GM21619 (cell line): ENCODE results near the gene PLCH2.

Experiments used
- ATAC-seq: cut with Tn5 transposase; IDR thresholded peaks from one replicate; pipeline ENCODE4 v1.9.1; 2021; ENCODE audit not compliant: unreplicated experiment

PLCH2 gene

DNA sequence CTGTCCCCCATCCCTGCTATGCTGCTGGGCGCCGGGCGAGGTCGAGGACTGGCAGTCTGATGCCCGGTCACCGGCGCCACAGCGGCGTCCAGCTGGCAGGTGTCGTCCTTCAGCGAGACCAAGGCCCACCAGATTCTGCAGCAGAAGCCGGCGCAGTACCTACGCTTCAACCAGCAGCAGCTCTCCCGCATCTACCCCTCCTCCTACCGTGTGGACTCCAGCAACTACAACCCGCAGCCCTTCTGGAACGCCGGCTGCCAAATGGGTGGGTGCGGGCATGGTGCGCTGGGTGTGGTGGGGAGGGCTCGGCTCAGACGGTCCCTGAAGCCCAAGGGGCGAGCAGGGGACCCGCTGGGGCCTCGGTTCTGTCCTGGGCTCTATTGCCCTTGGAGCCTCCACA is 20.7 kb downstream of the PLCH2 start:
- ATAC-seq, result no peak

DNA sequence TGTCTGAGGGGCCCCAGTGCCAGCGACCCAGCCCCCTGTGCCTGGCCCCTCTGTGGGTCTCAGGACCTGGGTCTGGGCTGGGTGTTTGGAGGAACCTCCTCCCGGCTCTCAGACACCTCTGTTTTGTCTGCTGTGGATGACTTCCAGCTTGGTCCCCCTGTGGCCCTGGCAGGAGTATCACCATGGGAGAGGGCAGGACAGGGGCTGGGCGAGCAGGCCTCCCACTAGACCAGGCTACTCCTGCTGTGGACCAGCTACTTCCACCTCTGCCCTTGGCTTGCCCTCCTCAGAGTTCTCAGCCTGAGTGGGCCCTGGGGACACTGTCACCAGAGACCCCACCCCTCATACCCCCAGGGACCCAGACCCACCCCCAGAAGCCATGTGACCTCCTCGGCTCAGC is 21.8 kb downstream of the PLCH2 start:
- ATAC-seq, result no peak

DNA sequence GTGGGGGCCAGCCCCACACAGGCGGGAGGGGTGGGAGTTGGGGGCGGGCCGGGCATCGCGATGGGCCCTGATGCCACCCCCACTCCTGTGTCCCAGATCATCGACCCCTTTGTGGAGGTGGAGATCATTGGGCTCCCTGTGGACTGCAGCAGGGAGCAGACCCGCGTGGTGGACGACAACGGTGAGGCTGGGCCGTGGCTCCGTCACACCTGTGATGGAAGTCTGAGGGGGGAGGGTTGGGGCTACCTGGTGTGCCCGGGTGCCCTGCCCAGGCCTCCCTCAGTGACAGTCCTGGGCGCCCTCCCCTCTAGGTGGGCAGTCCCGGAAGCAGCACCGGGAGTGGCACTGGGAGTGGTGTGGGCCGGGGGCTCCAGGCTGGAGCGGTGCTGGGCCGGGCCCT is 22.6 kb downstream of the PLCH2 start:
- ATAC-seq, result no peak

DNA sequence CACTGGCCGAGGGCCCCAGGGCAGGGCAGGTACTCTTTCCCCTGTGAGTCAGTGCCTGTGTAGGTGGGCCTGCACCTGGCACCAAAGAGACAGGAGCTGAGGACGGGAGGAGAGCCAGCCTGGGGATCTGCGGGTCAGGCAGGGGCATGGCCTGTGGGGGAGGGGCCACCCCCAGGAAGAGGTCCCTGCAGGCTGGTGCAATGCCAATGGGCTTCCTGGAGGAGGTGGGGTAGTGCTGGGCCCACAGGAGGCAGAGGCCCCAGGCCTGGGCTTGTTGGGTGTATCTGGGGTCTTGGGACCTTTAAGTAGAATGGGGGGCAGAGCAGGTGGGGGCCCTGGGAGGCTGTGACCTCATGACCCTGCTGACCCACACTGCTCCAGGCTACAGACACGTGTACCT is 23.2 kb downstream of the PLCH2 start:
- ATAC-seq, result no peak

DNA sequence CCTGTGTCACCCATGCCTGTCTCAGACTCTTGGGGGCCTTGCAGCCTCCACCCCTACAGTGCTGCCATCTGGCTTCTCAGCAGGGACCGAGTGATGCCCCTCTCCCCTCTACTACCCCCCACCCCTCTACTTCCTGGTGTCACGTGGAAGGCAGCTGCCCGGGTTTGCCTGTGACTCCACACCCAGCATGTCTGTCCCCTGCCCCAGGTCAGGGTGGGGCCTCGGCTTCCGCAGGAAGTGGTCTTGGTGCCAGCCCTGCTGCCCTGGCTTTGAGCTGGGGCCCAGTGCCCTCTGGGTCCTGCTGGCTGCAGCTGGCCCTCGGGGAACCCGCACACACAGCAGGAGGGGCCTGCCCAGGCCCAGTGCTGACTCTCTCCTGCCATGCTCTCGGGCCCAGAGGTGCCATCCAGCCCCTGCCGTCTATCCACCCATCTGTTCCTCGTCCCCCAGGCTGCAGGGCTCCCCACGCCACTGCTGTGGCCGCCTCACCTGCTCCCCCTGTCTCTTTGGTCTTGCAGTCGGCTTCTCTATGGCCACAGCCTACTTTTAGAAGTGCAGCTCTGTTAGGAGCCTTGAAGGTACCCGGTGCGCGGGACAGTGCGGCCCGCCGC is 24.0 kb downstream of the PLCH2 start:
- ATAC-seq, result no peak

DNA sequence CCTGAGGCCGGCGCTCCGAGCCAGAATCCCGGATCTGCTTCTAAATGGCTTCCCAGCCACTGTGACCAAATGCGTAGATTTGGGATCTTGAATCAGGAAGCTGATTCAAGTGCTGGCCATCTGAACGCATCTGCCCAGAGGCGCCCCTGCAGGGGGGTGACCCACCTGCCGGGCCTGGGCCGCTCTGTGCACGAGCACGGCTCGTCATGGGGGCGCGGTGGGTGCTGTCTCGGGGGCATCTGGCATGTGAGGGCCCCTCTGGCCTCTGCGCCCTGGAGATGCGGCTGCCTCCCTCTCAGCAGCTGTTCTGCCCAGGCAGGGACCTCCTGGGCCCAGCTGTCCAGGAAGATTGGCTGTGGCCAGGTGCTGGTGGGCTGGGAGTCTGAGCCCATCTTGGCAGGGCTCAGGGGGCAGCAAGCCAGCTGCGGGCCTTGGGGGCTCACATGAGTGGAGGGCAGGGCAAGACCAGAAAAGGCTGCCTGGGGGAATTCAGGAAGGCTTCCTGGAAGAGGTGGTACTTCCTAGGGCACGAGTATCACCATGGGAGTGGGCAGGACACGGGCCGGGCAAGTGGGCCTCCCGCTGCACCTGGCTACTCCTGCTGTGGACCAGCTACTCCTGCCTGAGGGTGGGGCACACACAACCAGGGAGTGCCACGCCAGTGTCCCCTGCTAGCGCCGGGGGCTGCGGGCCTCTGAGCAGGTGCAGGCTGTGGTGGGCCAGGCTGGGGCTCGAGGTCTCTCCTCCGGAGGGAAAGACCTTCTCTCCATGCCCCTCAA is 25.1 kb downstream of the PLCH2 start:
- ATAC-seq, result no peak

DNA sequence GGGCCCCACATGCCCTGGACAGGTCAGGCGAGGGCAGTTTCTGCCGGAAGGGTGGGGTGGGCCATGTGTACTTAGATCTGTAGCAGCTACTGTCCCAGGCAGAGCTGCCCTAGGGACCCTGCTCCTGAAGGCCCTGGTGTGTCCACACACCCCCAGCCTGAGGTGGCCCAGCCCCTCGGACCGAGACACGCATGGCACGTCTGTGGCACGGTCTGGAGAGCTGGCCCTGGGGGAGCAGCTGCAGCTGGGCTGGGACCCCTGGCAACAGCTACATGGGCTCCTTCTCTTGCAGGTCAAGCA is 25.7 kb downstream of the PLCH2 start:
- no peak for ATAC-seq

DNA sequence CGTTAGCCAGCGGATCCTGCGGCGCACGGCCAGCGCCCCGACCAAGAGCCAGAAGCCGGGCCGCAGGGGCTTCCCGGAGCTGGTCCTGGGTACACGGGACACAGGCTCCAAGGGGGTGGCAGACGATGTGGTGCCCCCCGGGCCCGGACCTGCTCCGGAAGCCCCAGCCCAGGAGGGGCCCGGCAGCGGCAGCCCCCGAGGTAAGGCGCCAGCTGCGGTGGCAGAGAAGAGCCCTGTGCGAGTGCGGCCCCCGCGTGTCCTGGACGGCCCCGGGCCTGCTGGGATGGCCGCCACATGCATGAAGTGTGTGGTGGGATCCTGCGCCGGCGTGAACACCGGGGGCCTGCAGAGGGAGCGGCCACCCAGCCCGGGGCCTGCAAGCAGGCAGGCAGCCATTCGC is 26.1 kb downstream of the PLCH2 start:
- ATAC-seq, result no peak

DNA sequence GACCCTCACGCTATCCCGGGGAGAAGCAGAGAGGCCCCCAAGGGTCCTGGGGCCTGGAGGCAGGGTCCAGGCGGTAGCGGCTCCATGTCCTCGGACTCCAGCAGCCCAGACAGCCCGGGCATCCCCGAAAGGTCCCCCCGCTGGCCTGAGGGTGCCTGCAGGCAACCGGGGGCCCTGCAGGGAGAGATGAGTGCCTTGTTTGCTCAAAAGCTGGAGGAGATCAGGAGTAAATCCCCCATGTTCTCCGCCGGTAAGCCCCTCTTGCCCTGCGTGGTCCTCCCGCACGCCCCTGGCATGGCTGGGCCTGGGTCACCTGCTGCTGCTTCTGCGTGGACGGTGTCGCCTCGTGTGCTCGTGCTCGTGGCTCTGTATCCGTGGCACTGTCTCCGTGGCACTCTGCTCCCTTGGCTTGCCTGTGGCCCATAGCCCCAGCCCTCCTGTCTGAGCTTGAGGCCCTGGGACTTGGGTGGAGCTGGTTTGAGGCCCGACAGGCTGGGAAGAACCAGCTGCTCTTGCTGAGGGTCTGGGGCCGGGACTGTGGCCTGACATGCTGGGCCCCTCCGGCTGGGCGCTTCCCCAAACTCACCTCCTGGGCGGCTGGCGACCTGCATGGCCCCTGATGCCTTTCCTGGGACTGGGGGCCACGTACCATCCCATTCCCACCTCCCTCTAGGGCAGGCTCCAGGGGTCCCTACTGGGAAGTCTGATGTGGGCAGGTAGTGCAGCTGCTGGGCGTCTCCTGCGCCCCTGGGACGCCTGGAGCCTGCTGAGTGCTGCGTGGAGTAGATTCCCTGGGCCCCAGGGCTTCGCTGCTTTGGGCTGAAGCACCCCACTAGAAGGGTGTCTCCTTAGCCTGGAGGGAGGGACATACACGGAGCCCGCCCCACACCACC is 26.8 kb downstream of the PLCH2 start:
- no peak for ATAC-seq

DNA sequence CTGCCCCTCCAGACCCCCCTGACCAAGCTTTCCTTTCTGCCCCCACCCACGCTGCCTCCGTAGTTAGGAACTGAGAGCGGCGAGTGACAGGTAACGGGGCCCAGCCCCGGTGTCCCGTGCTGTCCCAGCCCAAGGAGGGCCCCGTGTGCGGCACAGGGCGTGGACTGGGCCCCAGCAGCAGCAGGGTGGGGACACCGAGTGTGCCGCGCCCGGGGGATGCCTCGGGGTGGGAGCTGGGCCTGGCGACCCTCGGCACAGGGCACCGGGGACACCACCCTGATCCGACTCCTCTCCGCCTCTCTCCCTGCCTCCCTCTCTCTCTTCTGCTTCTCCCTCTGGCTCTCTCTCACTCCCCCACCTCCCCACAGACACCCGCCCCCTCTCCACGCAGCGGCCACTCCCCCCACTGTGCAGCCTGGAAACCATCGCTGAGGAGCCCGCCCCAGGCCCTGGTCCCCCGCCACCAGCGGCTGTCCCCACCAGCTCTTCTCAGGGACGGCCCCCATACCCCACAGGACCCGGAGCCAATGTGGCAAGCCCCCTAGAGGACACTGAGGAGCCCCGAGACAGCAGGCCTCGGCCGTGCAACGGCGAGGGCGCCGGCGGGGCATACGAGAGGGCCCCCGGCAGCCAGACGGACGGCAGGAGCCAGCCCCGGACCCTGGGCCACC is 27.6 kb downstream of the PLCH2 start:
- ATAC-seq, result no peak

DNA sequence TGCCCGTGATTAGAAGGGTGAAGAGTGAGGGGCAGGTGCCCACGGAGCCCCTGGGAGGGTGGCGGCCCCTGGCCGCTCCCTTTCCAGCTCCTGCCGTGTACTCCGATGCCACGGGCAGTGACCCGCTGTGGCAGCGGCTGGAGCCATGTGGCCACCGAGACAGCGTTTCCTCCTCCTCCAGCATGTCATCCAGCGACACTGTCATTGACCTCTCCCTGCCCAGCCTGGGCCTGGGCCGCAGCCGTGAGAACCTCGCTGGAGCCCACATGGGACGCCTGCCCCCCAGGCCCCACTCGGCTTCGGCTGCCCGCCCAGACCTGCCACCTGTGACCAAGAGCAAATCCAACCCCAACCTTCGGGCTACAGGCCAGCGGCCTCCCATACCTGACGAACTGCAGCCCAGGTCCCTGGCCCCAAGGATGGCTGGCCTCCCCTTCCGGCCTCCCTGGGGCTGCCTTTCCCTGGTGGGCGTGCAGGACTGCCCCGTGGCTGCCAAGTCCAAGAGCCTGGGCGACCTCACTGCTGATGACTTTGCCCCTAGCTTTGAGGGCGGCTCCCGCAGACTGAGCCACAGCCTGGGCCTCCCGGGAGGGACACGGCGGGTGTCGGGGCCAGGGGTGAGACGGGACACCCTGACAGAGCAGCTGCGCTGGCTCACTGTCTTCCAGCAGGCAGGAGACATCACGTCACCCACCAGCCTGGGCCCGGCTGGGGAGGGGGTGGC is 28.3 kb downstream of the PLCH2 start:
- ATAC-seq, result no peak

DNA sequence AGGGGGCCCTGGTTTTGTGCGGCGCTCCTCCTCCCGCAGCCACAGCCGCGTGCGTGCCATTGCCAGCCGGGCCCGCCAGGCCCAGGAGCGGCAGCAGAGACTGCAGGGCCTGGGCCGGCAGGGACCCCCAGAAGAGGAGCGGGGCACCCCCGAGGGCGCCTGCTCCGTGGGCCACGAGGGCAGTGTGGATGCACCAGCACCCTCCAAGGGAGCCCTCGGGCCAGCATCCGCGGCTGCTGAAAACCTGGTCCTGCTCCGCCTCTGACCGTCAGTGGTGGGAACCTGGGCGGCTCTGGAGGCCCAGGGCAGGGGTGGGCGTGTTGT is 28.8 kb downstream of the PLCH2 start:
- ATAC-seq, result no peak

DNA sequence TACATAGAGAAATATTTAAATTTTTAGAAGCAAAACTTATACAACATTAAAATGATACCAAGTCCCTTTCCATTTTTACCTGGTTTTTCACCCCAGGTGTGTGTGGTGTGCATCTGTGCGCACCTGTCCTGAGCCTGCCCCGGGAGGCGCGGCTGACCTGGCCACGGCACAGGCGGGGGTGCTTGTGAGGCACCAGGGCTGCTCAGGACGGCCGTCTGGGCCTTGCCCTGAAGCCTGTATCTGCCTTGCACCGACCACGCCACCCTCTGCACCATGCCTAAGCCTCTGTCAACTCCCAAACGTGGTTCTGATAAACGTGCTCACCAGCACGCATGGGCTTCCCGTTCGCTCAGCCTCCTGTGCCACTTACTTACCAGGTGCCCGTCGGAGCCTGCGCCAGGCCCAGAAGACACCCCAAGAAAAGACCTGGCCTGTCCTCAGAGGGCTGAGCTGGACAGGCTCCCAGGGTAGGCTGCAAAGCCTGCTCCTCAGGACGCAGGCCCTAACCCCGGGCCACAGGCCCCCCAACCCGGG is 29.4 kb downstream of the PLCH2 start:
- no peak for ATAC-seq

DNA sequence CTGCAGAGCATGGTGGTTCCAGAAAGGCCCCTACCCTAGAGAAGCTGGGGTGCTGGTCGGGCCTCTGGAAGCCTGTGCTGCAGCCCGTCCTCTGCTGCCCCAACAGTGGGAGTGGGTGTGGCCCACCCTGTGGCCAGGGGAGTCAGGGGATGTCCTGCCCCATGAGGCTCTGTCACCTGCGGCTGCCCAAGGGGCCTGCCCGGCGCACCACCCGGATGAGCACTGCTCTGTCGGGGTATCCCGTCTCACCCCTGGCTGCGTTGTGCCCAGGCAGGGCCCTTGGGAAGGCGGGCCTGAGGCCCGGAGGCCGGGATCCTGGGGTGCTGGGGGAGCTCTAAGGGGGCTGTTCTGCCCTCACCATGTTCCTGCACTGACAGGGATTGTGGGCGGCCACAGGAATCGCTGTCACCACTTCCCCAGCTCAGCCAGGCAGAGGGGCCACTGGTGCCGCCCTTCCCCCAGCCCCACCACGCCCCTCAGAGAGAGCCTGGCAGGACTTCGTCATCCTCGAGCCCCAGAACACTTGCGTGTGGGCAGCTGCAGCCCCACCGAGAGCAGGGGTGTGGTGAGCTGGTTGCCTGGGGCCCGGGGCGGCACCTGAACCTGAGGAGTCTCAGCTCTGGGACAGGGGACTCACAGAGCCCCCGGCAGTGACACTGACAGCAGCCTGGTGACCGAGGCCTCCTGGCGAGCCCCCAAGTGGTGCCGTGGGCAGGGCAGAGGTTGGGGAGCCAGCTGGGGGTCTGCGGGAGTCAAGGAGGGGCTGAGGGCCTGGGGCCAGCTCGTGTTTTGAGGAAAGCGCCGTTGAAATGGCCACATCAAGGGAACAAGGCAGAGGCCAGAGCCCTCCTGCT is 30.1 kb downstream of the PLCH2 start:
- ATAC-seq, result no peak

DNA sequence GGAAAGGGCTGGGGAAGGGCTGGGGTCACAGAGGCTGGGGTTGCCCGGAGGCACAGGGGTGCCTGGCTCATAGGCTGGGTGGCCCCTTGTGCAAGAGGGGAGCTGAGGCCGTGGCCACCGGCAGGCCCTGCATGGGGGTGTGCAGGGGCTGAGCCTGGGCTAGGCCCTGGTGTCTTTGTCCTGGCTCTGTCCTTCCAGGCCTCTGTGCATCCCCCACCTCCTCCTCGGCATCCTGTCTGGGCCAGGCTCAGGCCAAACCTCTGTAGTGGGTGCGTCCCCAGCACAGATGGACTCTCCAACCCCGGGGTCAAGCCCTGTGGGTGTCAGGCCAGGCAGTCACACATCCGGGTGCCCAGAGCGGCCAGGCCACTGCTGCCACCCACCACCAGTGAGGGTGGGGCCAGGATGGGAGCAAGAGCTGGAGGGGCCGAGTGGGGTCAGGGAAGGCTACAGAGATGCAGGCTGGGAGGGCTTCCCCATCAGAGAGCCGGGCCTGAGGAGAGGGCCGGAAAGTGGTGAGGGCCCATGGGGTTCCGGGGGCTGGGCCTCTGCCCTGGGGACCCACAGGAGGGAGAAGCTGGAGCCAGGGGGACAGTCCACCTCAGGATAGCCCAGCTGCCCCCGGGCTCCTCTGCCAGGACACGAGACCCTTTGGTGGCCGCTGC is 30.9 kb downstream of the PLCH2 start:
- ATAC-seq, result no peak

DNA sequence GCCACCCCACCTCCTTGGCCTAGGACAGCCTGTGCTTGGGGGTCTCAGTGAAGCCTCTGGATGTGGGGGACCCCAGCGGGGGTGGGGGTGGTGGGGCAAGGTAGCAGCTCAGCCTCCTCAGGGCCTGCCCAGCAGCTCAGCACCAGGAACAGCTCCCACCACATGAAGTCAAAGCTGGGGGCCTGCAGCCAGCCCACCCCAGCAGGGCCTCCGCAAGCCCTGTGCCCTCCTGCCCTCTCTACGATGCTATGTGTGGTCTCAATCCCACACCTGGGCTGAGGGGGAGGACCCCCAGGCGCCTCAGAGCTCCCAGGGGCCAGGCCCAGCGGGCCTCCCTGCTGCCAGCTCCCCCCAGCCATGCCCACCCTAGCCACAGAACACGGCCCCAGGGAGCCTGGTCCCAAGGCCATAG is 31.7 kb downstream of the PLCH2 start:
- ATAC-seq, result no peak

DNA sequence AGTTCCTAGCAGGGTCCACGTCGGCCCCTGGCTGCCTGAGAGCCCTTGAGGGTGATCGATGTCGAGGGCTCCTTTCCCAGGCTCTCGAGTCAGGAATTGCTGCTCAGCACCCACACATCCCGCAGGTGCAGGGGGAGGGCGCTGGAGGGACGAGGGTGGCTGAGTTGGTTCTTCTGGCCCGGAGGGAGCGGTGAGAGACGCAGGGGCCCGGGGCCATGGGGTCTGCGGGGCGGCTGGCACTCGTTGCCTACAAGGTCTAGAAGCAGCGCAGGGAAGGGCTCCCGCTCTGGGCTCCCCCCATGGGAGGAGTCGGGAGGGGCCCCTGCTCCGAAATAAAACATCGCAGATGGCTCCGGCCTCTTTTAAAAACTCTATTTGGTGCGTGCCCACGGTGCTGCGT is 32.1 kb downstream of the PLCH2 start:
- no peak for ATAC-seq

DNA sequence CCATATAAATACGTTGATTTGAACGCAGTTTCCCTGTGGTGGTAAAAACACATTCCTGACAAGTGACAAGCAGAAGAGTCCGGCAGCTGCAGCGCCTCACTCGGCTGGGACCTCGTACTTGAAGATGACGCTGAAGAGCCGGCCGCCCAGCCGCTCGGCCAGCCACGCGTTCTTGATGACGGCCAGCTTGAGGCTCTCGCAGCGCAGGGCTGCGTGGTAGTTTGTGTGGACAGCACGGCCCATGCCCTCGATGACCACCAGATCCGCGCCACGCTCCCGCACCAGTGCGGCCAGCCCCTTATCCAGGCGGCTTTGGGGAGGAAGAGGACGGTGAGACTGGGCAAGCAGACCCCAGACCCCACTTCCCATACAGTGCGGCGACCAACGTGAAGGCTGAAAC is 32.7 kb downstream of the PLCH2 start:
- ATAC-seq, result no peak

DNA sequence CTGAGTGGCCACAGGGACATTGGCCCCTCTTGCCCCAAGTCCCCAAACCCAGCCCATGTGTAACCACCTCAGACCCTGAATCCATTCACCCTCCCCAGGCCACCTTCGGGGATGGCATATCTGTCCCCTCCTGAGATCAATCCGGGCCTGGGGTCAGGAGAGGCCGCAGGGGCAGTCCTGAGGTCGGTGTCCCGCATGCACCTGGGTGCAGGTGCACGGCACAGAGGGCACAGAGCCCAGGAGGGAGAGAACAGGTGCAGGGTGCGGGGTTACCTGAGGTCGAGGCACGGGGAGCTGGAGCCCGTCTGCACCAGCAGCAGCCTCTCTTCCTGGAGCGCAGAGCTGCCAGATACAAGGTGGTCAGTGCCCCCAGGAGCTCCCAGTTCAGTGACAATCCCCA is 33.5 kb downstream of the PLCH2 start:
- no peak for ATAC-seq
